GM23248 (cell line): Measurements from ENCODE around the gene TIGD2.

Experiments
- EZH2 ChIP-seq: fragments of 200-600 bp; sonication (generic); IDR thresholded peaks from 2 replicates; pipeline ENCODE4 v1.6.1; 2018; ENCODE audit warnings: antibody characterized with exemption, mild to moderate bottlenecking; ENCODE audit not compliant: insufficient read depth, poor library complexity, severe bottlenecking
- EZH2phosphoT487 ChIP-seq: fragments of 200-600 bp; sonication (generic); IDR thresholded peaks from 2 replicates; pipeline ENCODE4 v1.6.1; 2018; ENCODE audit warnings: antibody characterized with exemption, moderate library complexity, mild to moderate bottlenecking, low read depth; ENCODE audit not compliant: insufficient read depth

GRCh38 chr4:89078300-89078699, 33.0 kb upstream of the TIGD2 start:
- TF ChIP-seq EZH2 (no peak), EZH2phosphoT487 (no peak)
